Measurements from ENCODE around the gene PROK1. TPM values are rescaled to one million over a fixed set of nuclear protein-coding genes. Genes with fewer than 3 reads are reported as not detected.
A peak's percentile ranks its signal among the peaks of the same experiment; 100 is the strongest.

PROK1 gene
- total and polyA plus RNA-seq, 10 of the 15 experiments (the other 5 are each of a cell fraction or from before 2014, with no cell fraction given): not detected

- peak; percentile 73 to 77; a peak in 3 of 4 replicates for TF ChIP-seq IKZF2 (IDR thresholded peaks at IDR 0.05)
- no peak for TF ChIP-seq CBX5 (IDR thresholded peaks at IDR 0.05; ENCODE audit: low read depth)
- no peak for TF ChIP-seq TBL1XR1 (IDR thresholded peaks at IDR 0.05; ENCODE audit: low read depth, low read length)
- TF ChIP-seq NR2C1 (IDR thresholded peaks at IDR 0.05): no peak
- no peak for TF ChIP-seq NFYB (IDR thresholded peaks at IDR 0.05; ENCODE audit: insufficient read depth, low read depth, low read length)
- TF ChIP-seq NFXL1 (IDR thresholded peaks at IDR 0.05; ENCODE audit: borderline replicate concordance): no peak
- TF ChIP-seq KLF5 (IDR thresholded peaks at IDR 0.05; ENCODE audit: partially characterized antibody): no peak
Observed at GRCh38 chr1:110502402-110503151, 51.6 kb downstream of the PROK1 start (continued).

GRCh38 chr1:110503471-110503870 lies 52.5 kb downstream of the PROK1 start:
- Histone ChIP-seq H3K9me3 (replicated peaks; ENCODE audit: control insufficient read depth, insufficient read depth, low read length) (no peaks in the 10 kb centered on the region), H3K4me1 (ENCODE audit: control insufficient read depth, insufficient read depth, low read length) (peaks cover 5% of the 10 kb centered on the region; the same call in 1 of the 2 replicates), H2AFZ (ENCODE audit: control insufficient read depth, low read depth, low read length) (no peak overlapping the region), H3K79me2 (ENCODE audit: control insufficient read depth, insufficient read depth, low read length) (no peaks in the 10 kb centered on the region), H3K27ac (ENCODE audit: control insufficient read depth, insufficient read depth) (no peak overlapping the region), H3K9ac (ENCODE audit: control insufficient read depth, insufficient read depth, low read length) (no peak overlapping the region), H4K20me1 (ENCODE audit: control insufficient read depth, insufficient read depth) (no peaks in the 10 kb centered on the region), H3K4me2 (ENCODE audit: control insufficient read depth, insufficient read depth) (no peak overlapping the region), H3K36me3 (ENCODE audit: control insufficient read depth in 2 of 2, insufficient read depth in 2 of 2, low read length in 1 of 2) (no peaks in the 10 kb centered on the region), H3K4me3 (no peak overlapping the region), H3K27me3 (replicated peaks in 1 of 2; ENCODE audit: control insufficient read depth in 2 of 2, insufficient read depth in 2 of 2, low read length in 1 of 2) (0 out of 4 replicates have a peak, but pooled peaks cover 0 to 2% of the 10 kb centered on the region in 2 experiments)
- ChIA-PET CTCF (no interaction called here), SMC1A (ENCODE audit: uncharacterized antibody, unreplicated experiment) (interaction anchor here (1.6 kb wide), 1 partner anchor 7 kb away, joined by 3 read pairs; no protein-coding TSS in a partner anchor), POLR2A (no interaction called here), RAD21 (ENCODE audit: unreplicated experiment) (interaction anchor here (0.8 to 1.3 kb wide), 2 partner anchors 43 kb away, joined by 3 to 4 read pairs; no protein-coding TSS in a partner anchor)
- DNase-seq (ENCODE audit: low read depth, low spot score): no peak
- FAIRE-seq: no peak
- 31% methylated on average over 5 of the region's 5 CpGs for WGBS (ENCODE audit: insufficient coverage, insufficient replicate concordance, low lambda C conversion rate, missing lambda C conversion rate)
- ATAC-seq: no peak
- no TSS peak for BruUV-seq (replicated peaks)
- intact Hi-C loops (cut with micrococcal nuclease; ENCODE audit: unreplicated experiment): no loop called here
- in situ Hi-C loops (cut with MboI): no loop called here
- TF ChIP-seq RFX5 (IDR thresholded peaks at IDR 0.05; ENCODE audit: low read depth, low read length) (no peak), ZBTB33 (IDR thresholded peaks at IDR 0.05) (no peak), SMC3 (IDR thresholded peaks at IDR 0.05; ENCODE audit: borderline replicate concordance, low read length) (no peak), RAD21 (IDR thresholded peaks at IDR 0.05; ENCODE audit: insufficient read depth, low read depth, low read length) (no peak), ZNF217 (IDR thresholded peaks at IDR 0.05) (no peak), CEBPB (IDR thresholded peaks at IDR 0.05; ENCODE audit: borderline replicate concordance in 1 of 2, low read depth in 2 of 2, low read length in 2 of 2) (no peak), ZNF592 (IDR thresholded peaks at IDR 0.05) (no peak), CHD4 (IDR thresholded peaks at IDR 0.05) (no peak), ETV6 (conservative IDR thresholded peaks at IDR 0.05 in 1 of 2, IDR thresholded peaks at IDR 0.05 in 1 of 2; ENCODE audit: borderline replicate concordance in 1 of 2, low read depth in 1 of 2) (no peak), FOXM1 (IDR thresholded peaks at IDR 0.05; ENCODE audit: low read depth, low read length) (no peak), EED (IDR thresholded peaks at IDR 0.05; ENCODE audit: low read depth) (no peak)
